HG02610 (cell line): ENCODE results near the gene LRIT1.

ENCODE experiments used
- ATAC-seq: cut with Tn5 transposase; IDR thresholded peaks from one replicate; pipeline ENCODE4 v1.9.1; 2021; ENCODE audit warnings: mild to moderate bottlenecking, moderate library complexity; ENCODE audit not compliant: unreplicated experiment

The LRIT1 gene

DNA sequence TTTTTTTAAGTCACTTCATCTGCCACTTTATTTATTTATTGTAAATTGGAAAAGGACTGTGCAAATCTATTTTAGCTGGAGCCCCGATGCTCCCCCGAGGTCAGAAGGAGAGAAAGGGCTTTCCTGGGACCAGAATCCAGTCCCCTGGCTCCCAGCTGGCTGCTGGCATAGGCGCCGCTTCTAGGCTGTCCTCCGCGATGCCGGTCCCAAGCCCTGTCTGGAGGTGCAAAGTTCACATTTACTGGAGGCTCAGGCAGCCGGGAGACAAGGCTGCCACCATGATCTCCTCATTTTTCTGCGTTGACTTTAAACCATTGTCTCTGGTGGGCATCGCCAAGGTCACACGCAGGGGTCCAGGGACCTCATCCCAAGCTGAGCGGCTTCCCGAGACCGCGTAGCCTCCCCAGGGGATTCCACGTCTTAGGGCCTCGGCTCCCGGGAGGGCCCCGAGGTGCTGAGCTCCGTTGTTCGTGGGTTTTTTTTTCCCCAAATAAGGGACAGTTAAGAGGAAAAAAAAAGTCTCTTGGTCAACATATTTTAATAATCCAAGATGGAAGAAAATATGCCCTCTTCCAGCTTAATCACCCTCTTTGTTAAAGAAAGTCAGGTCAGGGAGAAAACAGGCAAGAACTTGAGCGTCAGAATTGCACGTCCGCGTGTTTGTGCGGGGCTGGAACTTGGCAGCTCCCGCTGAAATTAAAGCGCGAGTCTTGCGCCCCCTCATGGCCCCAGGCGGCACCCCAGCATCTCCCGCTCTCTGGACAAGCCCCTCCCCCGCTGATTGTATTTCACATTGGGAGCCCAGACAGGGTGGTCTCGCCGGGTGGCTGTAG lies 15.4 kb upstream of the LRIT1 start:
- ATAC-seq: no peak

DNA sequence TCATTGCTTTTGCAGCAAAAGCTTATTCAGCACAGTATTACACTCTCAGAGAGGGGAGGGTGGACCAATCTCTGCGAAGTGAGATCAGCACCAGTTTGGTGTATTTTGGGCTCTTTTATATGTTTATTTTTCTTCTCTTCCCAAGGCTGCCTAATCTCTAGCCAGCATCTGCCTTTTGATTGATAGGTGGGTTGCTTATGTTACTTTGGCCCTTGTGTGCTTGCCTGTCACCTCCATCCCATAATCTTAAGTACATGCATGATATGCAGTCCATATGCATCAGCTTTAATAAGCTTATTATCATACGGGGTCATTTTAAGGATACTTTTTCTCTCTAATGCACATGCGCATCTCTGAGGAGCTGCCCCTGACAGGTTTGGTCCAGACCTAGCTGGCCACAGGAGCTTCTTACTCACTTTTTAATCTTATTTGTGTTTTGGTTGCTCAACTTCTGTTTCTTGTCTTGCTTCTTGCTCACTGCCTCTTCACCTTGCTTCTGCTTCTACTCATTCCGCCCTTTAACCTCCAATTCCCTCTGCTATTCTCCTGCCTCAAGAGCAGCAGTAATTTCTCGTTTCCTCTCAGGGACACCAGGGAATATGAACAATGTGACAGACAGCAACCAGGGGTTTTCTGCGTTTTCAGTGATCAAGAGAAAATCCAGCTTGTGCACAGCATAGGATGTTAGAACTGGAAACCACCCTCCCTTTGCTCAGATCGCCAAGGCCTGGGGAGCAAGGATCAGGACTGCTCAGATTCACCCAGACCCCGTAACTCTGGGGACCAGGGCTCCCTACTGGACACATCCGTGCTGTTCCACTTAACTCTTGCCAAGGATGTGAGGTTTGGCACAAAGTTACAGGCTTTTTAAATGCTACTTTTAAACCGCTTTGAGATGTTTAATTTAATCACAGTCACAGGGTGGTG lies 13.5 kb upstream of the LRIT1 start:
- ATAC-seq: no peak

GRCh38 chr10:84248794-84249193 lies 7.4 kb upstream of the LRIT1 start:
- ATAC-seq: no peak

DNA sequence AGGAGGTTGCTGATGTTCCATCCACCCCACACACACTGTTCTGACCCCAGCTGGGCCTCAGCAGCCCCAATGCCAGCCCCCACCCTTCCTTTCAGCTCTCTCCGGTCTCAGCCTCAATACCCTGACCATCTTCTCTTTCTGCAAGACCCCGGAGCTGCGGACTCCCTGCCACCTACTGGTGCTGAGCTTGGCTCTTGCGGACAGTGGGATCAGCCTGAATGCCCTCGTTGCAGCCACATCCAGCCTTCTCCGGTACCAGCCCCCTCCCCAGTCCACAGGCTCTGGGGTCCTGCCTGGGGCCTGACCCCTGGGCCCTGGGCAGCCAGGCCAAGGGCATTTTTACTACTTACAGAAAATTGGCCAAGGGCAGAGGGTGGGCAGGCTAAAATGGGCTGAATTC lies 6.2 kb upstream of the LRIT1 start:
- no peak for ATAC-seq

DNA sequence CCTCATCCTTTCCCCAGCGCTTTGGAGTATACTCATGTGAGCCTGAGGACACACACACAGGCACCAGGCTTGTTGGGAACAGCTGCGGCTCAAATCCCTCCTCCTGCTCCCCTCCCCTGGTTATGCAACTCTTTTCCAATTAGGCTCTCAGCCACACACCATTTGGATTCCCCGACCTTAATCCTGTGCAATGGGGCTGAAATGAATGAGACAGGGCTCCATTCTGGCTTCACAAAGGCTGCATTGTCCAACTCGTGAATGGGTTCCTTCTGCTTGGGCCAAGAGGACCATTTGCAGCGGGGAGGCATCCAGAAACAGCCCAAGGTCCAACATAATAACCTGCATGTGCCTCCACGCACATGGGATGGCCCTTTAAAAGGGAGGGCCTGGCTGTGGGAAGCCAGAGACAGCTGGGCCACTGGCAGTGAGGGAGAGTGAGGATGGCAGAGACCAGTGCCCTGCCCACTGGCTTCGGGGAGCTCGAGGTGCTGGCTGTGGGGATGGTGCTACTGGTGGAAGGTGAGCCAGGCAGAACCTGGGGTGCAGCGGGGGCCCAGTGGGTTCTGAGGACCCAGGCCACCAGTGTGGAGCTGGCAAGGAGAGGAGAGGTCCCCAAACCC lies 3.4 kb upstream of the LRIT1 start, which contains the start of gene RGR:
Gene RGR, plus strand, starts transcription at position 403 of the 620 bp plus-strand sequence. Its CDS starts 38 bp downstream, at position 441.
- no peak for ATAC-seq

GRCh38 chr10:84243759-84244158 lies 2.4 kb upstream of the LRIT1 start:
- no peak for ATAC-seq

DNA sequence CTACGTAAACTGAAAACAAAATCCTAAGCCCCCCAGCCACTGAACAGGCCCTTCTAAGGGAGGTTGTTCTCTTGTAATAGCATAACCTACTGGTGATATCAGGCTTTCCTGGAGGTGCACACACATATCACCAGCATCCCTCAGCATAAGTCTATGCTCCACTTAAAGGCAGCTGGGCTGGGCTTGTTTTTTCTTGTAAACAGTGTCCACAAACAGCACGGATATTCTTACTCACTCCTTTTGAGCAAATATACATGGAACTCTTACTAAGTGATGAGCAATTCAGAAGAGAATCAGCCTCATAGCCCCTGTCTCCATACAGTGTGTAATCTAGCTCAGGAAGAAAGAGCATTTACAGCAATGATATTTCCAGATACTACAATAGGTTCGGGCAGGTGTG lies 2.4 kb downstream of the LRIT1 start:
- ATAC-seq: no peak

- no peak for ATAC-seq
Observed at GRCh38 chr10:84237199-84238051, 3.9 kb downstream of the LRIT1 start.

GRCh38 chr10:84236807-84237198 lies 4.5 kb downstream of the LRIT1 start:
- ATAC-seq: no peak

GRCh38 chr10:84235096-84235495 lies 6.2 kb downstream of the LRIT1 start:
- no peak for ATAC-seq

DNA sequence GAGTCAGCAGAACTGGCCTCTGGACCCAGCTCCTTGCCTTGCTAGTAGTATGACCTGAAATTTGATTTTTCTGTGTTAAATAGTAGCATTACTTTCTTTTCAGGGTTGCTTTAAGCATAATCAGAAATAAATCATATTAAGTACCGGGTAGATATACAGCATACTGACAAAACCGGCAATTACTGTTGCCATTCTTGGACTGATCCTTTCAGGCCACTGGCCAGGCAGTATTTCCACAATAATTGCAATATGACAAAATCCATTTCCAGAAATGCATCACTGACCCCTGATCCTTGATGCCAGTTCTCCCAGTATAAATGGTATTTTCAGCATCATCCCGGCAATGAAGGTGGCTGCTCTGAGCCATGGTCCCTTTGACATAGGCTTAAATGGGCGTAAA lies 6.9 kb downstream of the LRIT1 start:
- ATAC-seq: no peak

DNA sequence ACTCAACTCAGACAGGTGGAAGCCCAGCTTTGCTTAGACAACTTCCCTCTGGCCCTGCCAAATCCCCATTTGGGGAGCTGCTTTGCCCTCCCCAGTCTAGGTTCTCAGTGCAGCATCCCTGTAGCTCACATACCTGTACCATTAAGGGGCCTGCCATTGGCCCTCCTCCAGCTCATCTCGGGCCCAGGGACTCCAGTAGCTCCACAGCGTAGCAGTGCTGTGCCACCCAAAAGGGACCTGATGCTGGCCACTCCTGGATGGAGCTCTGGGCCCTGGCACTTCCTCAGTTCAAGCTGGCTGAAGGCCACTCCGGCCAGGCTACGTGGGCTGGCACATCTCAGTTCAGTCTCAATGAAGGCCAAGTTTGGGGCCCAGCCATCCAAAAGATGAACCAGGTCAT lies 7.4 kb downstream of the LRIT1 start:
- no peak for ATAC-seq

GRCh38 chr10:84232376-84232775 lies 9.0 kb downstream of the LRIT1 start:
- ATAC-seq: no peak

GRCh38 chr10:84230359-84230758 lies 11.0 kb downstream of the LRIT1 start:
- no peak for ATAC-seq

DNA sequence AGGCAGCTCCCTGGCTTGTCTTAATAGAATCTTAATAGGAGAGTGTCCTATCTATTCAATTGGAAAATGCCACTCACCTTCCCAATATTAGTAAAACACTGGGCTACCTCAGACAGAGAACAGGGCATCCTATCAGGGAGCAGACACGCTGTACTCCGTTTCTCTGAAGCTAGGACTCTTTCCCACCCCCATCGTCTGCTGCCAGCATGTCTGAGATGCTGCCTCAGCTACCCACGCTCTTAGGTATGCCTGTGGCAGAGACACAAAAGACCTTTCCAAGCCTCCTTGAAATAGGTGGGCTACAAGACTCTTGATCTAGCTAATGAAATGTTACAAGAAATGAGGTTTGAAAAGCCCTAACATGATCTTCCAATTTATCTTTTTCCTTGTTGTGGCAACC lies 13.5 kb downstream of the LRIT1 start:
- ATAC-seq: no peak

GRCh38 chr10:84226616-84227015 lies 14.7 kb downstream of the LRIT1 start:
- ATAC-seq: no peak

DNA sequence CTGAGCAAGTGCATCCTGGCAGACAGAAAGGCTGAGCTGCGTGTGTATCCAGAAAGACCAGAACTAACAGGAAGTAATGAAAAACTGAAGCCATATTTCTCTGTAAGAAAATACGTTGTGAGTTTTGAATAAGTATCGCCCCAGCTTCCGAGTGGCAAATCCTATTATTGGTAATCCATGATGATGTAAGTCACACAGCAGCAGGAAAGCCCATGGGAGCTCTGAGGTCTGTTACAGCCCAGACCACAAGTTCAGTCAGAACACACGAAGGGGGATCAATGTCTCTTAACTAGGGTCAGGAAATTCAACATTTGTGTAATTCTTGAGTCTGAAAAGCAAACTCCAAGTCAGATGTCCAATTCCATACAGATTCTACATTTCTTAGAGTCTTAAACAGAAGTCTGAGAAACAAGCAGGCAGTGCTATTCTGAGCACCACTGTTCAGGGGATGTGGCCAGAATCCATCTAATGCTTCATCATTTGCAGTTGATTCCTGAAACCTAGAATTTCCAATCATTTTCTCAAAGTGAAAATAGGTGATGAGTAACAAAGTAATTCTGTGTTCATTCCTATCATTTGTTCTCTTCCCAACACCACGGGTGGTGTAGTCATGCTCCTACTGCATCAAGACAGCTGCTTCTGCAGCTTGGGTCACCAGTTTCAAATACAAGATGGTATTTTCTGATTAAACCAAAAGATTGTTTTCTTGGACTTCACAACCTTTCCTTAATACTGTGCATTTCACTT lies 15.7 kb downstream of the LRIT1 start, which contains the start of gene LRIT2:
Gene LRIT2, minus strand, starts transcription at position 118 of the 747 bp plus-strand sequence. Its CDS starts 24 bp downstream, at position 94.
- ATAC-seq: no peak

- ATAC-seq: no peak
Observed at GRCh38 chr10:84224411-84225028, 16.8 kb downstream of the LRIT1 start.

GRCh38 chr10:84221916-84222315 lies 19.4 kb downstream of the LRIT1 start:
- no peak for ATAC-seq
